H1 (cell line): Measurements from ENCODE around the gene CIAO2A. TPM values are rescaled to one million over a fixed set of nuclear protein-coding genes. Genes with fewer than 3 reads are reported as not detected.

Source experiments
- ATF3 ChIP-seq: IDR thresholded peaks from 2 replicates; pipeline ENCODE4 v1.6.1; 2011; ENCODE audit warnings: low read depth, mild to moderate bottlenecking, low read length; ENCODE audit not compliant: insufficient read depth
- CBX5 ChIP-seq: fragments of 300-800, 300-1000 bp; sonication (generic); IDR thresholded peaks from 2 replicates; pipeline ENCODE4 v1.7.1; 2016; ENCODE audit warnings: antibody characterized with exemption, low read length, low read depth
- CHD7 ChIP-seq: fragments of 300-600 bp; sonication (generic); IDR thresholded peaks from 2 replicates; pipeline ENCODE4 v1.7.1; 2012; ENCODE audit warnings: low read length, moderate library complexity, mild to moderate bottlenecking, inconsistent platforms; ENCODE audit not compliant: insufficient replicate concordance
- KDM5A ChIP-seq: fragments of 200-600 bp; IDR thresholded peaks from 2 replicates; pipeline ENCODE4 v1.7.1; 2012; ENCODE audit warnings: mild to moderate bottlenecking, low read length, inconsistent platforms, mixed read lengths
- NRF1 ChIP-seq: IDR thresholded peaks from 2 replicates; pipeline ENCODE4 v1.6.1; 2011; ENCODE audit warnings: mild to moderate bottlenecking, low read depth, low read length, improper control_type of control experiment
- polyA plus RNA-seq, 7 experiments: library from polyadenylated mRNA; depleted of rRNA in 3 of 7; stranded (reverse) in 5 of 7; unstranded in 2 of 7; fragments of >200 nt in 5 of 7; fragments of 200-250 nt in 2 of 7; gene quantifications; 1 replicate in 5 of 7; 2 replicates in 1 of 7; 4 replicates in 1 of 7; pipeline versions ENCODE4 v1.2.1 to v1.2.3, GENCODE V29; 2011 to 2013; ENCODE audit warnings: missing spikeins in 2 of 7, mixed read lengths in 2 of 7
- total RNA-seq: library from RNA; stranded (reverse); fragmentation: NEBNext Ultra II Directional; extraction: Animal tissue kit (Norgen Biotek cat#: 25700); gene quantifications from 2 replicates; pipeline ENCODE4 v1.2.1, GENCODE V29; 2021

Gene CIAO2A
- total and polyA plus RNA-seq, 2 of the 8 experiments (the other 6 are each of a cell fraction or from before 2014, with no cell fraction given): 76.4 to 86.5 TPM

GRCh38 chr15:64051093-64051402 is 42.6 kb downstream of the CIAO2A start (continued):
- no peak for TF ChIP-seq CHD7
- TF ChIP-seq CBX5: no peak
- TF ChIP-seq NRF1: no peak
- TF ChIP-seq ATF3: no peak
- TF ChIP-seq KDM5A: no peak
